Panc1 (cell line): Measurements from ENCODE around the gene RNF103. TPM values are rescaled to one million over a fixed set of nuclear protein-coding genes. Genes with fewer than 3 reads are reported as not detected.

ENCODE experiments used
- ATAC-seq: fragments of 200-7000 bp; cut with Tn5 transposase; 2 replicates; pipeline ENCODE4 v1.9.1; 2020; ENCODE audit warnings: mild to moderate bottlenecking, moderate library complexity
- BruUV-seq: library from RNA; stranded (reverse); fragments of 400-500 nt; replicated peaks from 2 replicates; lab custom pipeline; 2021; lab: Mats Ljungman, UMichigan
- CTCF ChIA-PET: fragments of 300-600 bp; sonication (Branson Sonifier 250); formaldehyde crosslinking; loops from one replicate; lab custom pipeline; 2022; ENCODE audit warnings: antibody characterized with exemption; lab: Charles Lee
- POLR2A ChIA-PET: fragments of 300-600 bp; sonication (Branson Sonifier 250); formaldehyde crosslinking; loops from one replicate; lab custom pipeline; 2022; ENCODE audit warnings: antibody characterized with exemption; lab: Charles Lee
- DNase-seq: peaks from one replicate; pipeline ENCODE4 v3.0.0-alpha.2; 2010; ENCODE audit warnings: low read depth, low spot score
- H3K27ac ChIP-seq: 2 replicates; pipeline ENCODE4 v1.5.1; 2011; ENCODE audit warnings: mild to moderate bottlenecking, low read length, inconsistent platforms
- H3K27me3 ChIP-seq: fragments of 200-500 bp; sonication (Bioruptor generic); 2 replicates; pipeline ENCODE4 v1.6.0; 2014; ENCODE audit warnings: low read length, inconsistent platforms; ENCODE audit not compliant: control insufficient read depth, insufficient read depth
- H3K36me3 ChIP-seq: fragments of 200-500 bp; sonication (Bioruptor generic); 2 replicates; pipeline ENCODE4 v1.5.1; 2014; ENCODE audit warnings: inconsistent platforms, mild to moderate bottlenecking, low read length, moderate library complexity; ENCODE audit not compliant: control insufficient read depth, insufficient read depth
- H3K4me1 ChIP-seq: 2 replicates; pipeline ENCODE4 v1.5.1; 2011; ENCODE audit warnings: inconsistent platforms, mild to moderate bottlenecking, low read length, moderate library complexity; ENCODE audit not compliant: control insufficient read depth, insufficient read depth
- H3K4me3 ChIP-seq, 2 experiments: 2 replicates each; pipeline ENCODE4 v1.5.1; 2011 to 2012; ENCODE audit warnings: low read depth in 2 of 2, low read length in 2 of 2, mild to moderate bottlenecking in 2 of 2, inconsistent platforms in 1 of 2, moderate library complexity in 1 of 2
- H3K9me3 ChIP-seq: fragments of 200-500 bp; sonication (Bioruptor generic); 2 replicates; pipeline ENCODE4 v1.5.1; 2014; ENCODE audit warnings: low read depth, mild to moderate bottlenecking, inconsistent platforms, low read length, moderate library complexity; ENCODE audit not compliant: control insufficient read depth, insufficient read depth
- POLR2AphosphoS5 ChIP-seq: IDR thresholded peaks from 2 replicates; pipeline ENCODE4 v1.6.1; 2012; ENCODE audit warnings: mild to moderate bottlenecking, low read depth, low read length, moderate library complexity
- SIN3A ChIP-seq: IDR thresholded peaks from 2 replicates; pipeline ENCODE4 v1.6.1; 2012; ENCODE audit warnings: low read depth, mild to moderate bottlenecking, low read length, moderate library complexity, borderline replicate concordance; ENCODE audit not compliant: insufficient read depth
- TCF7L2 ChIP-seq: IDR thresholded peaks from 2 replicates; pipeline ENCODE4 v1.6.1; 2011; ENCODE audit warnings: mild to moderate bottlenecking, low read depth, low read length, inconsistent platforms
- in situ Hi-C: cut with HindIII; loops from 2 replicates; pipeline ENCODE4 v1.10.0; 2016; ENCODE audit warnings: low sequenced_read_pairs, low pct_unique_long_range_greater_than_20kb
- intact Hi-C: fragments of 100-400 bp; cut with micrococcal nuclease; formaldehyde crosslinking; loops from one replicate; pipeline ENCODE4 v1.10.0; 2022; ENCODE audit not compliant: unreplicated experiment
- total RNA-seq: library from RNA; stranded (reverse); gene quantifications from one replicate; pipeline ENCODE4 v1.2.1, GENCODE V29; 2021; ENCODE audit not compliant: unreplicated experiment
- TF ChIP-seq, protein P1 (sequence below), 2 experiments: IDR thresholded peaks; 2 replicates each; pipeline ENCODE4 v1.6.1; 2011 to 2012; ENCODE audit warnings: low read depth in 2 of 2, control low read depth in 1 of 2, low read length in 1 of 2, mild to moderate bottlenecking in 1 of 2, moderate library complexity in 1 of 2; ENCODE audit not compliant: insufficient read depth in 1 of 2
- TF ChIP-seq, protein P2 (sequence below): fragments of 450-650 bp; IDR thresholded peaks from 2 replicates; pipeline ENCODE4 v1.5.1; 2017; ENCODE audit warnings: mild to moderate bottlenecking

The RNF103 gene
- total RNA-seq, 1 experiment from 2014 or later, result 37.6 TPM

GRCh38 chr2:86625096-86625495 lies 1.4 kb upstream of the RNF103 start:
- POLR2A ChIA-PET, result interaction anchor here (0.6 kb wide), 2 partner anchors 10 to 169 kb away, joined by 4 to 9 read pairs; no protein-coding TSS in a partner anchor
- no peak for TF ChIP-seq TCF7L2
- TF ChIP-seq, protein P1, sequence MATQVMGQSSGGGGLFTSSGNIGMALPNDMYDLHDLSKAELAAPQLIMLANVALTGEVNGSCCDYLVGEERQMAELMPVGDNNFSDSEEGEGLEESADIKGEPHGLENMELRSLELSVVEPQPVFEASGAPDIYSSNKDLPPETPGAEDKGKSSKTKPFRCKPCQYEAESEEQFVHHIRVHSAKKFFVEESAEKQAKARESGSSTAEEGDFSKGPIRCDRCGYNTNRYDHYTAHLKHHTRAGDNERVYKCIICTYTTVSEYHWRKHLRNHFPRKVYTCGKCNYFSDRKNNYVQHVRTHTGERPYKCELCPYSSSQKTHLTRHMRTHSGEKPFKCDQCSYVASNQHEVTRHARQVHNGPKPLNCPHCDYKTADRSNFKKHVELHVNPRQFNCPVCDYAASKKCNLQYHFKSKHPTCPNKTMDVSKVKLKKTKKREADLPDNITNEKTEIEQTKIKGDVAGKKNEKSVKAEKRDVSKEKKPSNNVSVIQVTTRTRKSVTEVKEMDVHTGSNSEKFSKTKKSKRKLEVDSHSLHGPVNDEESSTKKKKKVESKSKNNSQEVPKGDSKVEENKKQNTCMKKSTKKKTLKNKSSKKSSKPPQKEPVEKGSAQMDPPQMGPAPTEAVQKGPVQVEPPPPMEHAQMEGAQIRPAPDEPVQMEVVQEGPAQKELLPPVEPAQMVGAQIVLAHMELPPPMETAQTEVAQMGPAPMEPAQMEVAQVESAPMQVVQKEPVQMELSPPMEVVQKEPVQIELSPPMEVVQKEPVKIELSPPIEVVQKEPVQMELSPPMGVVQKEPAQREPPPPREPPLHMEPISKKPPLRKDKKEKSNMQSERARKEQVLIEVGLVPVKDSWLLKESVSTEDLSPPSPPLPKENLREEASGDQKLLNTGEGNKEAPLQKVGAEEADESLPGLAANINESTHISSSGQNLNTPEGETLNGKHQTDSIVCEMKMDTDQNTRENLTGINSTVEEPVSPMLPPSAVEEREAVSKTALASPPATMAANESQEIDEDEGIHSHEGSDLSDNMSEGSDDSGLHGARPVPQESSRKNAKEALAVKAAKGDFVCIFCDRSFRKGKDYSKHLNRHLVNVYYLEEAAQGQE (IDR thresholded peaks at IDR 0.05; ENCODE audit: insufficient read depth in 1 of 2, low read depth in 2 of 2, low read length in 1 of 2), result no peak
- ATAC-seq (no peak), DNase-seq (no peak)
- Histone ChIP-seq H3K27me3 (no peaks in the 10 kb centered on the region), H3K9me3 (no peaks in the 10 kb centered on the region), H3K27ac (peak overlapping the region; percentile 20; the same call in 1 of the 2 replicates), H3K4me1 (peaks cover 12% of the 10 kb centered on the region), H3K36me3 (peaks cover 4% of the 10 kb centered on the region), H3K4me3 (no peak overlapping the region)
- CTCF ChIA-PET, result no interaction called here
- BruUV-seq, result no TSS peak
- in situ Hi-C loops, result no loop called here
- intact Hi-C loops, result no loop called here

DNA sequence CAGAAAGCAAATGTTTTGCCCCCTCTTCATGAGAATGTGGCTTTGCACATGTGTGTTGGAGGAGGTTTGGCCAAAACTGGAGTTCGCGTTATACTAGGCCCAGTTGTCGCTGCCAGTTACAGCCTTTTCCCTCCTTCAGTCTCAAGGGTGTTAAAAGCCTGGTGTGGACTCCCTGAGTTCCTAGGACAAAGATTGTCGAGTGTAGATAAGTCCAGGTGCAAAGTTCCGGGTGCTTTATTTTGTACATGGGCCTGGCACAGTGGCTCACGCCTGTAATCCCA lies 542 bp upstream of the RNF103 start:
- no peak for ATAC-seq
- TSS peak; percentile 85 for BruUV-seq
- Histone ChIP-seq H3K9me3 (no peaks in the 10 kb centered on the region), H3K27me3 (no peaks in the 10 kb centered on the region), H3K4me3 (peak overlapping the region; percentile 97 to 99), H3K4me1 (peaks cover 12% of the 10 kb centered on the region), H3K27ac (peak overlapping the region; percentile 96), H3K36me3 (peaks cover 11% of the 10 kb centered on the region)
- no peak for DNase-seq
- in situ Hi-C loops (no loop called here), intact Hi-C loops (no loop called here)
- ChIA-PET CTCF (no interaction called here), POLR2A (no interaction called here)
- TF ChIP-seq TCF7L2, result no peak
- no peak for TF ChIP-seq SIN3A
- TF ChIP-seq POLR2AphosphoS5, result no peak
- TF ChIP-seq, protein P1 (IDR thresholded peaks at IDR 0.05; ENCODE audit: insufficient read depth in 1 of 2, low read depth in 2 of 2, low read length in 1 of 2), result no peak
- TF ChIP-seq, protein P2, sequence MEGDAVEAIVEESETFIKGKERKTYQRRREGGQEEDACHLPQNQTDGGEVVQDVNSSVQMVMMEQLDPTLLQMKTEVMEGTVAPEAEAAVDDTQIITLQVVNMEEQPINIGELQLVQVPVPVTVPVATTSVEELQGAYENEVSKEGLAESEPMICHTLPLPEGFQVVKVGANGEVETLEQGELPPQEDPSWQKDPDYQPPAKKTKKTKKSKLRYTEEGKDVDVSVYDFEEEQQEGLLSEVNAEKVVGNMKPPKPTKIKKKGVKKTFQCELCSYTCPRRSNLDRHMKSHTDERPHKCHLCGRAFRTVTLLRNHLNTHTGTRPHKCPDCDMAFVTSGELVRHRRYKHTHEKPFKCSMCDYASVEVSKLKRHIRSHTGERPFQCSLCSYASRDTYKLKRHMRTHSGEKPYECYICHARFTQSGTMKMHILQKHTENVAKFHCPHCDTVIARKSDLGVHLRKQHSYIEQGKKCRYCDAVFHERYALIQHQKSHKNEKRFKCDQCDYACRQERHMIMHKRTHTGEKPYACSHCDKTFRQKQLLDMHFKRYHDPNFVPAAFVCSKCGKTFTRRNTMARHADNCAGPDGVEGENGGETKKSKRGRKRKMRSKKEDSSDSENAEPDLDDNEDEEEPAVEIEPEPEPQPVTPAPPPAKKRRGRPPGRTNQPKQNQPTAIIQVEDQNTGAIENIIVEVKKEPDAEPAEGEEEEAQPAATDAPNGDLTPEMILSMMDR, result no peak
